Neural cell (in vitro differentiated cells): ENCODE measurements around the gene IL15.

Source experiments
- EZH2 ChIP-seq: fragments of 200-600, 300-800 bp; shearing (Covaris generic), sonication (generic); IDR thresholded peaks from 2 replicates; pipeline ENCODE4 v1.6.1; 2014; ENCODE audit warnings: antibody characterized with exemption, low read length, borderline replicate concordance, mild to moderate bottlenecking; ENCODE audit not compliant: insufficient read depth, poor library complexity, severe bottlenecking
- POLR2AphosphoS5 ChIP-seq: IDR thresholded peaks from 2 replicates; pipeline ENCODE4 v1.6.1; 2012
- TF ChIP-seq, protein P1 (sequence below): fragments of 450-650 bp; IDR thresholded peaks from 2 replicates; pipeline ENCODE4 v1.5.1; 2014; ENCODE audit warnings: antibody characterized with exemption, mild to moderate bottlenecking, moderate library complexity; ENCODE audit not compliant: poor library complexity, severe bottlenecking

DNA sequence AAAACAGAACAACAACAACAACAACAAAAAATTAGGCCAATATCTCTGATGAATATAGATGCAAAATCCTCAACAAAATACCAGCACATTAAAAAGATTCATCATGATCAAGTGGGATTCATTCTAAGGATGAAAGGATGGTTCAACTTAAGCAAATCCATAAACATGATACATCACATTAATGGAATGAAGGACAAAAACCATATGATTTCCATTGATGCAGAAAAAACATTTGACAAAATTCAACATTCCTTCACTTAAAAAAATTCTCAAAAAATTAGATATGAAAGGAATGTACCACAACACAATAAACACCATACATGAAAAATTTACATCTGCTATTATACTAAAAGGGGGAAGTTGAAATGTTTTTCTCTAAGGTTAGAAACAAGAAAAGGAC, 103.3 kb downstream of the IL15 start:
- TF ChIP-seq, protein P1, sequence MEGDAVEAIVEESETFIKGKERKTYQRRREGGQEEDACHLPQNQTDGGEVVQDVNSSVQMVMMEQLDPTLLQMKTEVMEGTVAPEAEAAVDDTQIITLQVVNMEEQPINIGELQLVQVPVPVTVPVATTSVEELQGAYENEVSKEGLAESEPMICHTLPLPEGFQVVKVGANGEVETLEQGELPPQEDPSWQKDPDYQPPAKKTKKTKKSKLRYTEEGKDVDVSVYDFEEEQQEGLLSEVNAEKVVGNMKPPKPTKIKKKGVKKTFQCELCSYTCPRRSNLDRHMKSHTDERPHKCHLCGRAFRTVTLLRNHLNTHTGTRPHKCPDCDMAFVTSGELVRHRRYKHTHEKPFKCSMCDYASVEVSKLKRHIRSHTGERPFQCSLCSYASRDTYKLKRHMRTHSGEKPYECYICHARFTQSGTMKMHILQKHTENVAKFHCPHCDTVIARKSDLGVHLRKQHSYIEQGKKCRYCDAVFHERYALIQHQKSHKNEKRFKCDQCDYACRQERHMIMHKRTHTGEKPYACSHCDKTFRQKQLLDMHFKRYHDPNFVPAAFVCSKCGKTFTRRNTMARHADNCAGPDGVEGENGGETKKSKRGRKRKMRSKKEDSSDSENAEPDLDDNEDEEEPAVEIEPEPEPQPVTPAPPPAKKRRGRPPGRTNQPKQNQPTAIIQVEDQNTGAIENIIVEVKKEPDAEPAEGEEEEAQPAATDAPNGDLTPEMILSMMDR, result no peak
- no peak for TF ChIP-seq EZH2
- no peak for TF ChIP-seq POLR2AphosphoS5
